HUES64 (cell line): ENCODE data around the gene IRX4.

ENCODE experiments used
- H3K27ac ChIP-seq: 2 replicates; pipeline ENCODE4 v1.7.0; 2013; ENCODE audit warnings: low read depth, low read length, inconsistent platforms
- H3K27me3 ChIP-seq: 2 replicates; pipeline ENCODE4 v1.6.1; 2013; ENCODE audit warnings: mild to moderate bottlenecking, low read length; ENCODE audit not compliant: insufficient read depth
- H3K36me3 ChIP-seq: 2 replicates; pipeline ENCODE4 v1.6.1; 2013; ENCODE audit warnings: mild to moderate bottlenecking, low read length; ENCODE audit not compliant: insufficient read depth
- H3K4me1 ChIP-seq: 2 replicates; pipeline ENCODE4 v1.6.1; 2013; ENCODE audit warnings: mild to moderate bottlenecking, low read length, moderate library complexity; ENCODE audit not compliant: insufficient read depth
- H3K4me3 ChIP-seq: 2 replicates; pipeline ENCODE4 v1.5.1; 2013; ENCODE audit warnings: mild to moderate bottlenecking, low read length, moderate library complexity
- H3K9ac ChIP-seq: 2 replicates; pipeline ENCODE4 v1.6.1; 2013; ENCODE audit warnings: mild to moderate bottlenecking, low read depth, low read length
- H3K9me3 ChIP-seq: 2 replicates; pipeline ENCODE4 v1.6.1; 2013; ENCODE audit warnings: low read depth, low read length; ENCODE audit not compliant: insufficient read depth
- WGBS: fragments of 150-250, 120-280 bp; methylation state at CpG from one replicate; pipeline ENCODE4 v1.1.7; 2013; ENCODE audit warnings: missing lambda C conversion rate; 5-methylcytosine and 5-hydroxymethylcytosine counted together

Gene IRX4

DNA sequence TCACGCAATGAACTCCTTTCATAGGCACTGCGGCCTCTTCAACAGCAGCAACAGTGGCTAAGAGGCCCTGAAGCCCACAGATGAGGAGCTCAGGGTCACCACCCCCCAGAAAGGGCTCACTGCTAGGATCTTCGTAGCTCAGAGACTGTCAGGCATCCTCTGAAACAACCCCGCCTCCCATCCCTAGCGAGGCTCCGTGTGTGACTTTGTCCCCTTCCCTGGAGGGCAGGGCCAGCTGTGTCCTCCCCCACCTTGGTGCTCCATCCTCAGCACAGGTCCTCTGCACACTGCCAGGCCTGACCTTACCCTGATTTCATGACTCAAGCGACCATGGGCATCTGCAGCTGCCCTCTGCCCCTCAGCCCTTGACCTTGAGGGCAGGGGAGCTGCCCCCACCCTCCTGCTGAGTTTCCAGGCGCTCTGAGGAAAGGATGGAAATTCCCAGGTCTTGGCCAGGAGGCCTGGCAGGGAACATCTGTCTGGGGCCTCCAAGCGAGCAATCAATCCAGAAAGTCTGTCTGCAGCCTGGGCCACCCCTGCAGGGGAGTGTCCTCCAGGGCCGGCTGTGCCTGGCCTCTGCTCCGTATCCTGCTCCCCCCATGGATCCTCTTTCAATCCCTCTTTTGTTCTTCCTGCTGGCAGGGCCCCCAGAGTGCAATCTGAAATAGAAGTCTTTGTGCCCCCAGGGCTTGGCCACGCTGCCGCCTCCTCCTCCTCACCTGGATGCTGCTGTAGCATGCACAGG is 6.8 kb upstream of the IRX4 start:
- Histone ChIP-seq H3K9ac (no peak overlapping the region), H3K4me1 (peaks cover 8% of the 10 kb centered on the region), H3K4me3 (no peak overlapping the region), H3K9me3 (no peaks in the 10 kb centered on the region), H3K27me3 (peaks cover 77% of the 10 kb centered on the region), H3K27ac (no peak overlapping the region), H3K36me3 (no peaks in the 10 kb centered on the region)
- WGBS = 75% methylated on average over 13 of the region's 13 CpGs

DNA sequence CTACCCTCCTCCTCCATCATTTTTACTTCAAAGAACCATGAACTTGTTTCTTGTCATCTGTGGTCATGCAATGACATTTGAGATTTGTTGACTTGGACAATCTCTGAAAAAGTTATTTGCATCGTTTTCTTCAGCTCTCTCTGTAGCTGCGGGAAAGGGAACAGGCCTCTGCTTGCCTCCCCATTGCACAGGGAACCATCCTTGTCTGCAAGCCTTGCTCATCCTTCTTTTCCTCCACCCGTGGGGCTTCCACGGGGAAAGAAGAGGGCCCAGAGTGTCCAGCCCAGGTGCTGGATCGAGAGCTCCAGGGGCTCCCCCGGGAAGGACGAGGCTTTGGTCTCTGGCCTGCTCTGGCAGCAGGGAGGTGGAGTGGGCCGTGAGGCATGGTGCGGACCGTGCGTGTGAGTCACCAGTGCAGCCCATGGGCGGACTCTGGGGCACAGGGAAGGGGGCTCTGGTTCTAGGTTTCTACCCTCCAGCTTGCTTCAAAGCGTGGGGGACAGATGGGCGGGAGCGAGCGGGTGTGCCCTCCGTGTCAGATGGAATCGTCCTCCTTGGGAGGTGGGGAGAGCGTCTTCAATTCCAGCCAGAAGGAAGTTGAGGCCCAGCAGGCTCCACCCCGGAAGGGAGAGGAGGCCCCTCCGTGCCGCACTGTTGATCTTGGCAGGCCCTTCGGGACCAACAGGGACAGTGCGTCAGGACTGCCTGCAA is 6.0 kb upstream of the IRX4 start:
- no peak overlapping the region for H3K9ac ChIP-seq
- 79% methylated on average over 24 of the region's 24 CpGs for WGBS
- no peak overlapping the region for H3K4me3 ChIP-seq
- H3K4me1 ChIP-seq = peaks cover 8% of the 10 kb centered on the region
- H3K9me3 ChIP-seq = no peaks in the 10 kb centered on the region
- no peak overlapping the region for H3K27ac ChIP-seq
- H3K27me3 ChIP-seq = peaks cover 85% of the 10 kb centered on the region
- H3K36me3 ChIP-seq = no peaks in the 10 kb centered on the region

DNA sequence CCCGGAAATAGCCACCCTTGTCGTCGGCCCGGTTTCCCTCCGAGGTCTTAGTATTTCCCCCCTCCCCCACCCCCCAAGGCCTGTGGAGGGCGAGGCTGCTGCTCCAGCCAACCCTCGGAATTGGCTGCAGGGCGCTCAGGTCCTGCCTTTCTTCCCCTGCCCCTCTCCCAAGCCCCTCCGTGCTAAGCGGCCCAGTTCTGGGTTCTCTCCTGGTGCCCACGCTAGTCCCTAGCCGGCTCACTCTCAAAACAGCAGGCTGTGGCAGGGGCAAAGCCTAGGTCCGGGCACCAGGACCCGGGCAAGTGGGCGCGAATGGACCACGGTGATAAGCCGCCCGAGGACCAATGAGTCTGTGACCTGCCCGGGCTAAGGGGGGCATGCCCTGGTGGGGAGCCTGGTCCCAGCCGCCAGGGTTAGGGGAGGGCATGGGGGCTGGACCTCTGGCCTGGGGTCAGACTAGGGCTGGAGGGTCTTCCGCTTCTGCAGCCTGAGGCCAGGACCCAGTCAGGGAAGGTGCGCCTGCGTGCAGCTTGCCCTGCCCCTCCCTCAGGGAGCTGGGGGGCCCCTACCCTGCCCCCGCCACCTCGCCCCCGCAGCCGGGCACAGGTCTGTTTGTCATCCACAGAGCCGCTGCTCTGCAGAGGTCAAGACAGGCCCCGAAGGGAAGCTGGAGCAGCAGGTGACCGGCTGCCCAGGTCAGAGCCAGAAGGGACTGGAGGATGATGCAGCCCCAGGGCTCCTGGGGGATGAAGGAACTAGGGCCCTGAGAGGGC is 5.0 kb upstream of the IRX4 start:
- whole genome bisulfite sequencing = 21% methylated on average over 29 of the region's 31 CpGs
- Histone ChIP-seq H3K4me1 (peaks cover 15% of the 10 kb centered on the region), H3K27ac (no peak overlapping the region), H3K9me3 (no peaks in the 10 kb centered on the region), H3K4me3 (peak overlapping the region; percentile 51), H3K27me3 (peaks cover 87% of the 10 kb centered on the region), H3K36me3 (no peaks in the 10 kb centered on the region), H3K9ac (no peak overlapping the region)

DNA sequence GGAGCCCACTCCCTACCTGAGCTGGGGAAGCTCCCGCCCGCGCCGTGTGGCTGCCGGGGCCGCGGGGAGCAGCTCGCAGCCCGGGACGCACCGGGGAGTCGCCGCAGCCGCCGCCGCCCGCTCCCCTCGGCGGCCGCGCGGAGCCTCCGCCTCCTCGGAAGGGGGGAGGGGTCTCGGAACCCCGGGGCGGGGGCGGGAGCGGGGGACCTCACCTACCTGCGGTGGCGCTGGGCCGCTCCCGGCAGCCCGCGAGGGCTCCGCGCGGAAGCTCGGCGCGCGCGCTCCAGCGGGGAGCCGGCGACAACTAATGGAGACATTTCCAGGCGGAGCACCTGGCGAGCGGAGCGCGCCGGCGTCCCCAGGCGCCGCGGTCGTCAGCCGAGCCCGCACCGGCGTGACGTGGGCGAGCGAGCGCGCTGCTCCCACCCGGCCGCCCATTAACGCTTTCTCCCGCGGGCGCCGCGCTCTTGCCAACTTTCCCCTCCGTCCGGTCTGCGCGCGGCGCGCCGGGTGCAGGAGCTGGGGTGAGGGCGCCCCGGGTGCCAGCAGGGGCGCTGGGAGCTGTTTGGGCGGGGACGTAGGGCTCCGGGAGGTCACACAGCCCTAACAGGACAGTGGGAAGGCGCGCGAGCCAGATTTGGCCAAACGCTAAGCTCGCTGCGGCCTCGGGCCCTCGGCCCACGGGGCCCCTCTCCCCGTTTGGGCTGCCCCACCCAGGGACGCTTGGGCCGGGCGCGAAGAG is 4.3 kb upstream of the IRX4 start:
- Histone ChIP-seq H3K4me3 (peak overlapping the region; percentile 51), H3K4me1 (peaks cover 15% of the 10 kb centered on the region), H3K36me3 (no peaks in the 10 kb centered on the region), H3K27me3 (peaks cover 94% of the 10 kb centered on the region), H3K27ac (no peak overlapping the region), H3K9me3 (no peaks in the 10 kb centered on the region), H3K9ac (no peak overlapping the region)
- WGBS = under 1% methylated on average over 102 of the region's 102 CpGs

DNA sequence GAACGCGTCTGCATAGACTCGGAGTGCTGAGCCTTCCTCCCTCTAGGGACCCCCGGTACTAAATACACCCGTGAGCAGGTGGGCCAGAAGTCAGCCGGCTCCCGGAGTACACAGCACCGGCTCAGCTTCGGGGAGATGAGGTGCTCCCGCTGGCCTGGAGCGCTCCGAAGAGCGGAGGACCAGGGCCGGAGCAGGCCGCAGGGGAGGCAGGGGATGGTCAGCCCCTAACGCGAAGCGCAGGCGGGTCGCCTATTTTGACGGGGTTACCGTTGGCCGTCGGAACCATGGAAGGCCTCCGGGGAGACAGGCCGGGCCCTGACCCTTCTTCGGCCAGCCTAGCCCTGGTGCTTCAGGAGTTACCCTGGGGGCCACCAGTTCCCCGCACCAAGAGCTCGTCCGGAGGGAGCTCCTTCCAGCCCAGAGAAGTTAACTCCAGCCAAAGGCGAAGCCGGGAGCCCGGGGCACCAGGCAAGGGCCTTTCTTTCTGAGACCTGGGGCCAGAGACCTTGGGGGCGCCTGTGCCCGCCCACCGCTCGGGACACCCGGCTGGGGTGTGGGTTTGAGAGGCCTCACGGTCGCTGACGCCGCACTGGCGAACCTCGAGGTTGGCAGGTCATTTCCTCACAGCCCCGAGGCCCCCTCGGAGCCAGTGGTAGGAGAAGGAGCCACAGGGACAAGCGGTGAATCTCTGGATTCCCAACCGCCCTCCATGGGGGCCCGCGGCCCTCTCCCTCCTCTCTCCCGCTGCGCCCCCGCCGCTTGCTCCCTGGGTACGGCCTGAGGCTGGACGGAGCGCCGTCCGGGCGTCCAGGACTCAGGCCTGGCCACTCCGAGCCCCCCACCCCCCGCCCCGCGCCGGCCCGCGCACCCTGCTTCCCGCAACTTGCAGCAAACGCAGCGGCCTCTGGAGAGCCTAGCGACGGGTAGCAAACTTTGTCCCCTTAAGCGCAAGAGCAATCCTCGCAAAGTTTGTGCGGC is 3.4 kb upstream of the IRX4 start:
- H3K9ac ChIP-seq = no peak overlapping the region
- H3K9me3 ChIP-seq = no peaks in the 10 kb centered on the region
- peak overlapping the region; percentile 51; the same call in 1 of the 2 replicates for H3K4me3 ChIP-seq
- peaks cover 15% of the 10 kb centered on the region for H3K4me1 ChIP-seq
- H3K27ac ChIP-seq = no peak overlapping the region
- peaks cover 98% of the 10 kb centered on the region for H3K27me3 ChIP-seq
- 2% methylated on average over 75 of the region's 75 CpGs for WGBS
- H3K36me3 ChIP-seq = no peaks in the 10 kb centered on the region

DNA sequence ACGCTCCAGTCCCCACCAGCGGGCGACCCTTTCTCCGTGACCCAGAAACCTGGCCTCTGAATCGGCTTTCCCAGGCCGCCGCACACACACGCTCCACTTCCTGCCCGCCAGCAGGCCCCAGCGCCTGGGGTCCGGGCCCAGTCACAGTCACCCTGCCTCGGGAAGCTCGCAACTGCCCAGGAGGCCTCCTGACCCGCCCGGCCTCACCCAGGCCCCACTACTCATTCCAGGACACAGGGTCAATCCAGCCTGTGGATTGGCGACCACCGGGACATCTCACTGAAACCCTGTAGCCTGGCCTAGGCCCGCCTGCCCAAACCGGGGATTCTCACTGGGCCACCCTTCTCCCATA is 2.7 kb upstream of the IRX4 start:
- Histone ChIP-seq H3K4me1 (peaks cover 15% of the 10 kb centered on the region), H3K9ac (no peak overlapping the region), H3K27ac (no peak overlapping the region), H3K27me3 (peaks cover 100% of the 10 kb centered on the region), H3K9me3 (no peaks in the 10 kb centered on the region), H3K36me3 (no peaks in the 10 kb centered on the region), H3K4me3 (peak overlapping the region; percentile 25)
- 7% methylated on average over 19 of the region's 19 CpGs for WGBS

DNA sequence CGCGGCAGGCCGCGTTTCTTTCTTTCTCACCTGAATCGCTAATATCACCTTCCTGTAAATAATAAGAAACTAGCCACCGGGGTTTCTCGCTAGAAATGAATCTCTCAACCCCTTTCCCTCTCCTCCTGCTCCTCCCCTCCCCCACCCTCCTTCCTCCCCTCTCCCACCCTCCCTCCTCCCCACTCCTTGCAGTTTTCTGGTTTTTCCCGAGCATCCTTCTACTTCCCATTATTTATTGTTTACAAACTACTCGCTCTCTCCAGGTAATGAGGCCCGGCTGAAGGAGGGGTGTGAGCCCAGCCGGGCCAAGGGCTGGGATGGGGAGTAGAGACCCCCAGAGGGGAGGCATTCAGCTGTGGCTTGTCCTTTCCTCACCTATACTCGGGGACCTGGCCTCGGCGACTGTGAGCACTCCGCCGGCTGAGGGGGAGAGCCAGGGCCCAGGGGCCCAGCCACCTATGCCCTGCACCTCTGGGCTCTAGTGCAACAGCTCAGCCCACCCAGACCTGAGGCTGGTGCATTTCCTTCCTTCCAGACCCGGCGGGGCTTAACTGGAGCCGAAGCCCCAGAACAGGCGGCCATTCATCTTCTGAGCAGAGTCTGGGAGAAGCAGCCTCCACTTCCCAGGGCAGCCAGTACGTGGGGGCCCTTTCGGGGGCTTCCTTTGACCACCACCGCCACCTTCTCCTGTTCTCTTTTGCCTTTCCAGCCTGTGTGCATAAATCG is 2.1 kb upstream of the IRX4 start:
- Histone ChIP-seq H3K9me3 (no peaks in the 10 kb centered on the region), H3K36me3 (no peaks in the 10 kb centered on the region), H3K9ac (no peak overlapping the region), H3K27ac (no peak overlapping the region), H3K27me3 (peaks cover 100% of the 10 kb centered on the region), H3K4me1 (peaks cover 15% of the 10 kb centered on the region), H3K4me3 (peak overlapping the region; percentile 32)
- 2% methylated on average over 24 of the region's 24 CpGs for WGBS

DNA sequence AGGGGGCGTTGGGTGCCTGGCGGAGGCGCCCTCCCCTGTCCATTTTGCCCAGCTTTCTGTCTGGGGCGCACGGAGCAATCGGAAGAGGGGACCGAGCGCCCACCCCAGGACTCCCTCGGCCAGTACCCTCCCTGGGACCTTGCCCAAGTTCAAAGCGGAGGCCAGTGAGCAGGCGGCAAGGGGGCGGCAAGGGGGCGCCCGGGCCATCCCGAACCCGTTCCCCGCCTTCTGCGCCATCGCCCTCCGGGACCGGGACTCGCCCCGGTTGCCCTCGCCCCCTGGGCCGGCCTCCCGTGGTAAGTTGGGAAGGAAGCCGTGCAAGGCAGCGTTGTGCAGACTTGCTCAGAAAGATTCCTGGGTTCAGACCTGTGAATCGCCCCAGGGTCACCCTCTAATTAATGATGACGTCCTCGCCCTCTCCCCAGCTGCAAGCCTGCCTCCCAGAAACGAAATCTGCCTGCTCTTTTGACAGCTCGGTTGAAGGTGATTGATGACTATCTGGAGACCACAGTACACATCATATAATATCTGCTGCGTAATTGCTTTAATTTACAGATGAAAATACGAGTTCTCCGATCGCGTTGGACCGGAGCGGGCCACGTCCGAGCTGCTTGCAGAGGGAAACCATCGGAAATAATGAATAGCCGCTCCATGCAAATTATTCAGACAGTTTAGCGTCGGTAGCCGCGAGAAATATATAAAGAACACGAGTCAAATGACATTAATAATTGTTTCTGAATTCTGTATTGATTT is 1.4 kb upstream of the IRX4 start:
- H3K4me3 ChIP-seq = peak overlapping the region; percentile 32
- H3K27me3 ChIP-seq = peaks cover 100% of the 10 kb centered on the region
- H3K9ac ChIP-seq = no peak overlapping the region
- H3K4me1 ChIP-seq = peaks cover 15% of the 10 kb centered on the region
- H3K36me3 ChIP-seq = no peaks in the 10 kb centered on the region
- 2% methylated on average over 47 of the region's 49 CpGs for WGBS
- no peak overlapping the region for H3K27ac ChIP-seq
- no peaks in the 10 kb centered on the region for H3K9me3 ChIP-seq

DNA sequence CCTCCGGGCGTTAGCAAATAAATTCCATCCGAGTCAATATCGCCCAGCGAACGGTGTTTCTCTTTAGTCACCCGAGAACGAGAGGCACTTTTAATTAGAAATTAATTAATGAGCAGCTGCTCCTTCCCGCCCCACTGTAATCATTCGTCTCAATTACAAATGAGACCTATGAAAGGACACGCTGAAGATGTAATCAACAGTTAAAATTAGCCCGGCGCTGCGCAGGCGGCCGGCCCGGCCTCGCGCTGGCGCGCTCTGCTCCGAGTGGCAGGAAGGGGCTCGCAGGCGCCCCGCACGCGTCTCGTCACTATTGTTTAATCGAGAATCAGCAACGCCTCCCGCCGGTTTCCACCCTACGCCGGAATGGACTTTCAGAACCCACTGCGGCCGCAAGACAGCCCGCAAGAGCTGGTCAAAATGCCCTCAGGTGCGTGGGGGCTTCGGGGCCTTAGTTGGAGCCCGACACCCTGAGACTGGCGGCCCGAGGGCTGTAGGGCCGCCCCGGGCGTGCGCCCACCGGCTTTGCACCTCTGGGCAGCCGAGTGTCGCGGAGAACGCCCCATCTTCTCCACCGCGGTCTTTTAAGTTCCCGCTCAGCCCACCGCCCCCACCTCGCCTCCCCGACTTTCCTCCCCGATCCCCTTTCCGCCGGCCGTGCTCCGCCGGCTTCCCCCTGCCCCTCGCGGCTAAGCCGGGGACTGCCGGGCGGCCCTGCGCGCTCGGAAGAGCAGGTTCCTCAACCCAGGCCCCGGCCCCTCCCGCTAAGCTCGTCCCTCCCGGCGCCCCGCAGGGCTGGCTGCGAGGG is 597 bp upstream of the IRX4 start:
- no peaks in the 10 kb centered on the region for H3K9me3 ChIP-seq
- H3K4me3 ChIP-seq = peak overlapping the region; percentile 52
- peaks cover 100% of the 10 kb centered on the region for H3K27me3 ChIP-seq
- WGBS = under 1% methylated on average over 78 of the region's 78 CpGs
- H3K27ac ChIP-seq = no peak overlapping the region
- H3K36me3 ChIP-seq = no peaks in the 10 kb centered on the region
- no peak overlapping the region for H3K9ac ChIP-seq
- peaks cover 15% of the 10 kb centered on the region for H3K4me1 ChIP-seq
